SK-N-SH treated with all-trans-retinoic acid at 6 μM for 48 hours (cell line): Measurements from ENCODE around the gene UBE2E3.

ENCODE experiments used
- ATAC-seq: fragments of 200-7000 bp; cut with Tn5 transposase; 3 replicates; pipeline ENCODE4 v1.9.1; 2020; ENCODE audit warnings: mild to moderate bottlenecking, moderate library complexity
- ARNTL ChIP-seq: fragments of 450-650 bp; formaldehyde crosslinking; IDR thresholded peaks from 2 replicates; pipeline ENCODE4 v1.5.0; 2020; ENCODE audit warnings: low read depth, mild to moderate bottlenecking, moderate library complexity, borderline replicate concordance
- BACH2 ChIP-seq: fragments of 250-450 bp; sonication (Bioruptor Pico); IDR thresholded peaks from 2 replicates; pipeline ENCODE4 v1.9.0; 2021; ENCODE audit warnings: mild to moderate bottlenecking, borderline replicate concordance
- CSDC2 ChIP-seq: fragments of 250-450 bp; sonication (Bioruptor Pico); IDR thresholded peaks from 2 replicates; pipeline ENCODE4 v1.5.0; 2020; ENCODE audit warnings: mild to moderate bottlenecking, moderate library complexity
- ESRRG ChIP-seq: fragments of 250-450 bp; sonication (Bioruptor Pico); IDR thresholded peaks from 2 replicates; pipeline ENCODE4 v1.6.1; 2021; ENCODE audit warnings: mild to moderate bottlenecking
- GLIS3 ChIP-seq: fragments of 250-450 bp; sonication (Bioruptor Pico); IDR thresholded peaks from 2 replicates; pipeline ENCODE4 v1.5.0; 2020; ENCODE audit warnings: mild to moderate bottlenecking, moderate library complexity
- ISL1 ChIP-seq: fragments of 250-450 bp; sonication (Bioruptor Pico); IDR thresholded peaks from 2 replicates; pipeline ENCODE4 v2.1.2; 2022; ENCODE audit warnings: mild to moderate bottlenecking, moderate library complexity
- OSR1 ChIP-seq: fragments of 250-450 bp; sonication (Bioruptor Pico); IDR thresholded peaks from 2 replicates; pipeline ENCODE4 v1.8.0; 2022; ENCODE audit warnings: moderate library complexity, mild to moderate bottlenecking, inconsistent platforms
- PPARA ChIP-seq: fragments of 250-450 bp; sonication (Bioruptor Pico); IDR thresholded peaks from 2 replicates; pipeline ENCODE4 v1.5.0; 2020; ENCODE audit warnings: mild to moderate bottlenecking, borderline replicate concordance
- RARB ChIP-seq: fragments of 250-450 bp; sonication (Bioruptor Pico); IDR thresholded peaks from 2 replicates; pipeline ENCODE4 v1.8.0; 2021; ENCODE audit warnings: mild to moderate bottlenecking, moderate library complexity
- SNAI2 ChIP-seq: fragments of 250-450 bp; sonication (Bioruptor Pico); IDR thresholded peaks from 2 replicates; pipeline ENCODE4 v1.5.0; 2020; ENCODE audit warnings: mild to moderate bottlenecking, moderate library complexity
- TCF4 ChIP-seq: fragments of 250-450 bp; sonication (Bioruptor Pico); IDR thresholded peaks from 2 replicates; pipeline ENCODE4 v1.8.0; 2021; ENCODE audit warnings: mild to moderate bottlenecking, moderate library complexity, borderline replicate concordance
- TOX ChIP-seq: fragments of 250-450 bp; sonication (Bioruptor Pico); IDR thresholded peaks from 2 replicates; pipeline ENCODE4 v1.8.0; 2021; ENCODE audit warnings: mild to moderate bottlenecking, moderate library complexity, borderline replicate concordance
- ZC3H10 ChIP-seq: fragments of 250-450 bp; sonication (Bioruptor Pico); IDR thresholded peaks from 2 replicates; pipeline ENCODE4 v1.5.1; 2021; ENCODE audit warnings: mild to moderate bottlenecking, moderate library complexity
- ZFP3 ChIP-seq: fragments of 250-450 bp; sonication (Bioruptor Pico); IDR thresholded peaks from 2 replicates; pipeline ENCODE4 v1.5.0; 2020; ENCODE audit warnings: mild to moderate bottlenecking, moderate library complexity
- ZFP30 ChIP-seq: fragments of 450-650 bp; formaldehyde crosslinking; IDR thresholded peaks from 2 replicates; pipeline ENCODE4 v1.5.0; 2022; ENCODE audit warnings: mild to moderate bottlenecking, moderate library complexity
- ZNF565 ChIP-seq: fragments of 450-650 bp; formaldehyde crosslinking; conservative IDR thresholded peaks from 2 replicates; pipeline ENCODE4 v1.5.0; 2020; ENCODE audit warnings: low read depth, mild to moderate bottlenecking, moderate library complexity
- ZNF70 ChIP-seq: fragments of 450-650 bp; formaldehyde crosslinking; IDR thresholded peaks from 2 replicates; pipeline ENCODE4 v1.5.0; 2020; ENCODE audit warnings: mild to moderate bottlenecking, moderate library complexity
- TF ChIP-seq, protein P1 (sequence below): fragments of 250-450 bp; sonication (Bioruptor Pico); IDR thresholded peaks from 2 replicates; pipeline ENCODE4 v1.8.0; 2021; ENCODE audit warnings: low read depth, mild to moderate bottlenecking, moderate library complexity, borderline replicate concordance
- TF ChIP-seq, protein P2 (sequence below): fragments of 250-450 bp; sonication (Bioruptor Pico); IDR thresholded peaks from 2 replicates; pipeline ENCODE4 v1.5.0; 2020; ENCODE audit warnings: mild to moderate bottlenecking, moderate library complexity
- TF ChIP-seq, protein P3 (sequence below): fragments of 250-450 bp; sonication (Bioruptor Pico); IDR thresholded peaks from 2 replicates; pipeline ENCODE4 v1.8.0; 2020; ENCODE audit warnings: mild to moderate bottlenecking, moderate library complexity, borderline replicate concordance
- TF ChIP-seq, protein P4 (sequence below): fragments of 250-450 bp; sonication (Bioruptor Pico); IDR thresholded peaks from 2 replicates; pipeline ENCODE4 v1.5.1; 2021; ENCODE audit warnings: mild to moderate bottlenecking, moderate library complexity

UBE2E3 gene

DNA sequence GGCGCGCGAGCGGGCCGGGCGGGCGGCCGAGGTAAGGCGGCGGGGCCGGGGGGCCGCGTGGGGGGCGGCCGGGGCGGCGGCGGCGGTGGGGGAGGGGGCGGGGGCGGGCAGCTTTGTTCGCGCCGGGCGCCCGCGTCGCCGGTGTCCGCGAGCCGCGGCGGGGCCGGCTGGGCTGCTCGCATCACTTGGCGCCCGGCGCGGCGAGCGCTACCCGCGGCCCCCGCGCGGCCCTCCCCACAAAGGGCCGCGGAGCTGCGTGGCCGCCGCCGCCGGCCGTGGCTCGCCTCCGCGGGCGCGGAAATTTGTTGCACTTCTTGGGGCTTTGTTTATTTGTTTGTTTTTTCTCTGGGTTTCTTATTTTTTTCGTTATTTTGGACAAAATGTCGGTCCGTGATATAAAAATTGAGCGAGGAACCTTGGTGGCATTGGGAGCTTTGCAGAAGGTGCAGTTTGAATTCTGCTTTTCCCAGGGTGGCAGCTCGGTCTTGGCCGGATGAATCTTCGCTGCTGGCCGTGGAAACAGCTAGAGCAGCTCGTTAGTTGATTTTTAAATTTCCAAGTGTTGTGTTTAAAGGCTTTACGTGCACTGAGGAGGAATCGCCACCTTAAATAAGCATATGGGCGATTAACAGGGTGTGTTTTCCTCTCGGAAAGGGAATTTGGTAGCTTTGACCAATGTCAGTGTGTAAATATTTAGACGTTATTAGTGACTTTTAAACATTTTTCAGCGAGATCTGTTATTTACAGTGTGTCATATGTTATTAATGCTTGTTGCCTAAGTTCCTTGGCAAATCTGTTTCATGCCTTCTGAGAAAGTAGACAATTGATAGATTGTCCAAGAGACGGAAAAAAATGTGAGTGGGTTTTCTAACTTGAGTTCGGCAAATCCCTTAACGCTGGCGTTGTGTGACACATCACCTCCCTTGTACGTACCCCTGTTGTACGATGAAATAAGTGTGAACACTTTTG, 822 bp downstream of the UBE2E3 start:
- 0 out of 3 replicates have a peak, but pooled peaks have one; percentile 4 for ATAC-seq
- TF ChIP-seq TCF4 (CRISPR knock-in tag) = no peak
- TF ChIP-seq GLIS3 = no peak
- TF ChIP-seq CSDC2 (CRISPR knock-in tag) = no peak
- TF ChIP-seq ZFP3 (CRISPR knock-in tag) = no peak
- no peak for TF ChIP-seq OSR1 (CRISPR knock-in tag)
- no peak for TF ChIP-seq ISL1
- TF ChIP-seq ARNTL (CRISPR knock-in tag) = no peak
- no peak for TF ChIP-seq TOX (CRISPR knock-in tag)
- TF ChIP-seq ZNF70 (CRISPR knock-in tag) = no peak
- TF ChIP-seq RARB = no peak
- TF ChIP-seq, protein P1, sequence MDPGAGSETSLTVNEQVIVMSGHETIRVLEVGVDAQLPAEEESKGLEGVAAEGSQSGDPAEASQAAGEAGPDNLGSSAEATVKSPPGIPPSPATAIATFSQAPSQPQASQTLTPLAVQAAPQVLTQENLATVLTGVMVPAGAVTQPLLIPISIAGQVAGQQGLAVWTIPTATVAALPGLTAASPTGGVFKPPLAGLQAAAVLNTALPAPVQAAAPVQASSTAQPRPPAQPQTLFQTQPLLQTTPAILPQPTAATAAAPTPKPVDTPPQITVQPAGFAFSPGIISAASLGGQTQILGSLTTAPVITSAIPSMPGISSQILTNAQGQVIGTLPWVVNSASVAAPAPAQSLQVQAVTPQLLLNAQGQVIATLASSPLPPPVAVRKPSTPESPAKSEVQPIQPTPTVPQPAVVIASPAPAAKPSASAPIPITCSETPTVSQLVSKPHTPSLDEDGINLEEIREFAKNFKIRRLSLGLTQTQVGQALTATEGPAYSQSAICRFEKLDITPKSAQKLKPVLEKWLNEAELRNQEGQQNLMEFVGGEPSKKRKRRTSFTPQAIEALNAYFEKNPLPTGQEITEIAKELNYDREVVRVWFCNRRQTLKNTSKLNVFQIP (CRISPR knock-in tag) = no peak

DNA sequence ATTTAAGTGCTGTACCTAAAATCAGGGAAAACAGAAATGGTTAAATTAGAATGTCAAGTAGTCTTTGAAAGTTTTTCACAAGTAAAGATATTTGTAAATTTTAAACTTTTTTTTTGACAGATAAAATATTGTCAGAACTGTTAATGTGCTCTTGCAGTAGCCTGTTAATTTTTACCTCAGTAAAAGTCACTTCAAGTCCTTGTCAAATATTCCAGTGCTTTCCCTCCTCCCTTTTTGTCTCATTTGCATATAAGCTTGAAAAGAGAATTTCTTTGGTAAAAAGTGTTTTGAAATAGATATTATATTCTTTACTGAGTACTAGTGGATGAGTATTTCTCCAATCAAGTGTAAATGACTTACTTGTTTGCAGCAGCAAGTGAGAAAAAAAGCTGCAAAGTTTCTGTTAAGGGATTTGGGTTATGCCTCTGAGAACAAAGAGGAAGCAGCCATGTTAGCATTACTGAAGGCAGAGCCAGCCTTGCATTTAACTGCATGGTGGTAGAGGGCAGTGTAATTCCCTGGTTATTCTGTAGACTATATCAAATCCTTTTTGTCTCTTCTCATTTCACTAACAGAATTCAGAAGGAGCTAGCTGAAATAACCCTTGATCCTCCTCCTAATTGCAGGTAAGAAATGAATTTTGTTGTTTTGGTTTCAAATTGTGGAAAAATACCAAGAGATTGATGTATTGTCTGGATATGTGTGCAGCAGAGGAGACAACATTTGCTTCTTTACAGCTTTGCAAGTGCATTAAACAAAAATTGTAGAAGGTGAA, 3.2 kb downstream of the UBE2E3 start:
- peak; percentile 83 for ATAC-seq
- no peak for TF ChIP-seq ZNF565 (CRISPR knock-in tag)
- no peak for TF ChIP-seq RARB
- no peak for TF ChIP-seq ZNF70 (CRISPR knock-in tag)
- TF ChIP-seq SNAI2 (CRISPR knock-in tag) = no peak

DNA sequence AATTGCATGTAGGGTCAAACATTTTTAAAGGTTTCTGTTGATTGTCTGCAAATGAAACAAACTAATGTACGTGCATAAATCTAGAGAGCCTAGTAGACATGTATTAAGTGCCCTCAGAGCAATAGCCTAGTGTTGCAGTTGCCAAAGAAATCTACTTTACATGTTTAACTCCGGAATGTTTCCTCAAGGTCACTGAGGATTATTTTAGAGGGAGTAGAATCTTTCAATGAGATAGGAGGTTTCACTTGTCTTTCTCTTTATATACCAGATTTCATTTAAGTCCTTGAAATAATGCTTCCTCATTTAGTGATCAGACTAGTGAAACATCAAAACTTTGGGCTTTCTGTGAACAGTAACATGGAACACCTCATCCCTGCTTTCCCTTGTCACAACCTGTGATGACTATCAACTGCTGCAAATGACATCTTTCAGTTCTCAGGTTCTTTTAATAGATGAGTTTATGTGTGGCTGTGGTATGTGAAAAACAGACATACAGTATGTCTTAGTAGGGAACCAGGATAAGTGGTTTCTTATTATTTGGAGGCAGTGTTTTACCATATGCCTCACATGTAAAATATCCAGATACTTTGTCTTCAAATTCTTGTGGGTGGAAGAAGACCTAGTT, 5.5 kb downstream of the UBE2E3 start:
- ATAC-seq = no peak
- TF ChIP-seq ISL1 = no peak
- TF ChIP-seq, protein P2, sequence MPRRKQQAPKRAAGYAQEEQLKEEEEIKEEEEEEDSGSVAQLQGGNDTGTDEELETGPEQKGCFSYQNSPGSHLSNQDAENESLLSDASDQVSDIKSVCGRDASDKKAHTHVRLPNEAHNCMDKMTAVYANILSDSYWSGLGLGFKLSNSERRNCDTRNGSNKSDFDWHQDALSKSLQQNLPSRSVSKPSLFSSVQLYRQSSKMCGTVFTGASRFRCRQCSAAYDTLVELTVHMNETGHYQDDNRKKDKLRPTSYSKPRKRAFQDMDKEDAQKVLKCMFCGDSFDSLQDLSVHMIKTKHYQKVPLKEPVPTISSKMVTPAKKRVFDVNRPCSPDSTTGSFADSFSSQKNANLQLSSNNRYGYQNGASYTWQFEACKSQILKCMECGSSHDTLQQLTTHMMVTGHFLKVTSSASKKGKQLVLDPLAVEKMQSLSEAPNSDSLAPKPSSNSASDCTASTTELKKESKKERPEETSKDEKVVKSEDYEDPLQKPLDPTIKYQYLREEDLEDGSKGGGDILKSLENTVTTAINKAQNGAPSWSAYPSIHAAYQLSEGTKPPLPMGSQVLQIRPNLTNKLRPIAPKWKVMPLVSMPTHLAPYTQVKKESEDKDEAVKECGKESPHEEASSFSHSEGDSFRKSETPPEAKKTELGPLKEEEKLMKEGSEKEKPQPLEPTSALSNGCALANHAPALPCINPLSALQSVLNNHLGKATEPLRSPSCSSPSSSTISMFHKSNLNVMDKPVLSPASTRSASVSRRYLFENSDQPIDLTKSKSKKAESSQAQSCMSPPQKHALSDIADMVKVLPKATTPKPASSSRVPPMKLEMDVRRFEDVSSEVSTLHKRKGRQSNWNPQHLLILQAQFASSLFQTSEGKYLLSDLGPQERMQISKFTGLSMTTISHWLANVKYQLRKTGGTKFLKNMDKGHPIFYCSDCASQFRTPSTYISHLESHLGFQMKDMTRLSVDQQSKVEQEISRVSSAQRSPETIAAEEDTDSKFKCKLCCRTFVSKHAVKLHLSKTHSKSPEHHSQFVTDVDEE (CRISPR knock-in tag) = no peak

DNA sequence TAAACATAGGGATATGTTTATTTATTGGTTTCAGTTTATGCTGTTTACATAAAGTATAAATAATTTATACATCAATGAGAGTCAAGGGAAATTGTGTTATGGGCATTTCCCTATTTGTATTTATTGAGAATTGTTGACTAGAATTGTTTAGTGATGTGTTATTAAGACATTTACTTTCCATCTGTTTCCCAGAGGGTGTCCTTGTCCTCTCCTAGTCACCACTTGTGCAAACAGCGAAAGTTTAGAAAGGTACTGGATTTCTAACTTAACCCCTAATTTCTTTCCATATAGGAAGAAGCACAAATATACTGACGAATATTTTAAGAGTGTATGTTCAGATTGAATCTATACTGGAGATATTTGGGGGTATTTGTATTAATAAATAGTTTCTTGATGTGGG, 6.7 kb downstream of the UBE2E3 start:
- TF ChIP-seq, protein P2 (CRISPR knock-in tag) = no peak
- TF ChIP-seq ZFP30 (CRISPR knock-in tag) (no peak), ZNF565 (CRISPR knock-in tag) (no peak), SNAI2 (CRISPR knock-in tag) (no peak), ISL1 (no peak), ZNF70 (CRISPR knock-in tag) (no peak), ZC3H10 (no peak), ESRRG (CRISPR knock-in tag) (no peak), ZFP3 (CRISPR knock-in tag) (no peak), OSR1 (CRISPR knock-in tag) (no peak), BACH2 (CRISPR knock-in tag) (no peak), CSDC2 (CRISPR knock-in tag) (no peak), TCF4 (CRISPR knock-in tag) (no peak), TOX (CRISPR knock-in tag) (no peak), PPARA (CRISPR knock-in tag) (no peak), ARNTL (CRISPR knock-in tag) (no peak)
- TF ChIP-seq, protein P3, sequence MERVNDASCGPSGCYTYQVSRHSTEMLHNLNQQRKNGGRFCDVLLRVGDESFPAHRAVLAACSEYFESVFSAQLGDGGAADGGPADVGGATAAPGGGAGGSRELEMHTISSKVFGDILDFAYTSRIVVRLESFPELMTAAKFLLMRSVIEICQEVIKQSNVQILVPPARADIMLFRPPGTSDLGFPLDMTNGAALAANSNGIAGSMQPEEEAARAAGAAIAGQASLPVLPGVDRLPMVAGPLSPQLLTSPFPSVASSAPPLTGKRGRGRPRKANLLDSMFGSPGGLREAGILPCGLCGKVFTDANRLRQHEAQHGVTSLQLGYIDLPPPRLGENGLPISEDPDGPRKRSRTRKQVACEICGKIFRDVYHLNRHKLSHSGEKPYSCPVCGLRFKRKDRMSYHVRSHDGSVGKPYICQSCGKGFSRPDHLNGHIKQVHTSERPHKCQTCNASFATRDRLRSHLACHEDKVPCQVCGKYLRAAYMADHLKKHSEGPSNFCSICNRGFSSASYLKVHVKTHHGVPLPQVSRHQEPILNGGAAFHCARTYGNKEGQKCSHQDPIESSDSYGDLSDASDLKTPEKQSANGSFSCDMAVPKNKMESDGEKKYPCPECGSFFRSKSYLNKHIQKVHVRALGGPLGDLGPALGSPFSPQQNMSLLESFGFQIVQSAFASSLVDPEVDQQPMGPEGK (CRISPR knock-in tag) = no peak
- TF ChIP-seq, protein P4, sequence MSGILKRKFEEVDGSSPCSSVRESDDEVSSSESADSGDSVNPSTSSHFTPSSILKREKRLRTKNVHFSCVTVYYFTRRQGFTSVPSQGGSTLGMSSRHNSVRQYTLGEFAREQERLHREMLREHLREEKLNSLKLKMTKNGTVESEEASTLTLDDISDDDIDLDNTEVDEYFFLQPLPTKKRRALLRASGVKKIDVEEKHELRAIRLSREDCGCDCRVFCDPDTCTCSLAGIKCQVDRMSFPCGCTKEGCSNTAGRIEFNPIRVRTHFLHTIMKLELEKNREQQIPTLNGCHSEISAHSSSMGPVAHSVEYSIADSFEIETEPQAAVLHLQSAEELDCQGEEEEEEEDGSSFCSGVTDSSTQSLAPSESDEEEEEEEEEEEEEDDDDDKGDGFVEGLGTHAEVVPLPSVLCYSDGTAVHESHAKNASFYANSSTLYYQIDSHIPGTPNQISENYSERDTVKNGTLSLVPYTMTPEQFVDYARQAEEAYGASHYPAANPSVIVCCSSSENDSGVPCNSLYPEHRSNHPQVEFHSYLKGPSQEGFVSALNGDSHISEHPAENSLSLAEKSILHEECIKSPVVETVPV (CRISPR knock-in tag) = no peak
- TF ChIP-seq, all 23 proteins: peak for 0
- ATAC-seq = no peak
